Posterior cingulate gyrus (tissue), 11 donors: ENCODE data around the gene KBTBD12.

ENCODE experiments used
- DNase-seq, 10 donors: peaks; one replicate each; pipeline versions ENCODE4 v3.0.0 to v3.0.0-alpha.2; 2020 to 2021; ENCODE audit warnings: mixed read lengths in 3 of 10
- intact Hi-C: fragments of 100-400 bp; cut with DNase I; formaldehyde crosslinking; loops from one replicate; pipeline ENCODE4 v1.15.1; 2023

Gene KBTBD12

GRCh38 chr3:127981097-127981496 lies 66.1 kb downstream of the KBTBD12 start:
- DNase-seq, result no peak

DNA sequence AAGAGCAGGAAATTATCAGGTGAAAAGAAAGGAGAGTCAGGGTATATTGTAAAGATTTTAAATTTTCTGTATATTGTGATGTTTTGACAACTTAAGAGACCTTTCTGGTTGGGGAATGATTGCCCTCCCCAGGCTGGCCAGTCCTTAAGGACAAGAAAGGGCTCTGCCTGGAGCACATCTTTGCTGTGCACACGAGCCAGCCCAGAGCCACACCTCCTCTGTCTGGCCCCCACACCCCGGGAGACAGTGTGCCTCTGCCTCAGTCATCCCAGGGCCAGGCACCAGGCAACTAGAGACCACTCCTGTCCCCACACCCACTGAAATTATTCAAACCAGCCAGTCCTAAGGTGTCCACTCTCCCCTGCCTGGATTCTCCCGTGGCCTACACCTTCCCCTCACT lies 67.1 kb downstream of the KBTBD12 start:
- intact Hi-C loops, result no loop called here
- no peak for DNase-seq

More at GRCh38 chr3:127981097-127981496, 66.1 kb downstream of the KBTBD12 start:
- intact Hi-C loops, result no loop called here

- intact Hi-C loops, result no loop called here
- DNase-seq, result no peak
These were observed 69.4 kb downstream of the KBTBD12 start for GRCh38 chr3:127984241-127984975.

- DNase-seq, result no peak
- intact Hi-C loops, result no loop called here
These were observed 70.2 kb downstream of the KBTBD12 start for GRCh38 chr3:127985216-127985615.

DNA sequence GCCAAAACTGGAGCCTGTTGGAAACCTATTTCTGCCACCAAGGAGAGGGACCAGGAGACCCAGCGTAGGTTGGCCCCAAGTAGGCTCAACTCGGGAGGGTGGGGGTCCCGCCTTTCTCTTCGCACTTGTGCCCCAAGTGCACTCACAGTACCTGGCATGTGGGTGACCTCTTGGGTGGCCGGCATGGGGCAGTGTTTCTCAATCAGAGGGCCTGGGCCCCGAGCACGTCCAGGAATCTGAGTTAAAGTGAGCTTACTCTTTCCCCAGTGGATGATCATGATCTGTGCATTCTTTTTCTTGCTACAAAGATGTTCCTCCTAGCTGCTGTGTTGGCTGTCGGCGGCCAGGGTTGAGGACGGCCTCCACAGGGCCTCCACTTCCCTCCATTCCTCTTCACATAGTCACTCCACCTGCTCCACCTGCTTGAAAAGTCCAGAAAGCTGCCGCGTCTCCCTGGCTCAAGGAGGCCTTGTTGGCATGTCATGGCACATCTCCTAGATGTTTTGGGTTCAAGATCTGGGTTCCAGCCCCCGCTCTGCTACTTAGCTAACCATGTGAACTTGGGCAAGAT lies 70.7 kb downstream of the KBTBD12 start:
- intact Hi-C loops, result no loop called here

GRCh38 chr3:127986803-127987202 lies 71.8 kb downstream of the KBTBD12 start:
- peak in 1 of 10 donors; percentile 73 for DNase-seq
- intact Hi-C loops, result no loop called here

More for the DNA sequence above, 70.7 kb downstream of the KBTBD12 start:
- DNase-seq, result no peak

DNA sequence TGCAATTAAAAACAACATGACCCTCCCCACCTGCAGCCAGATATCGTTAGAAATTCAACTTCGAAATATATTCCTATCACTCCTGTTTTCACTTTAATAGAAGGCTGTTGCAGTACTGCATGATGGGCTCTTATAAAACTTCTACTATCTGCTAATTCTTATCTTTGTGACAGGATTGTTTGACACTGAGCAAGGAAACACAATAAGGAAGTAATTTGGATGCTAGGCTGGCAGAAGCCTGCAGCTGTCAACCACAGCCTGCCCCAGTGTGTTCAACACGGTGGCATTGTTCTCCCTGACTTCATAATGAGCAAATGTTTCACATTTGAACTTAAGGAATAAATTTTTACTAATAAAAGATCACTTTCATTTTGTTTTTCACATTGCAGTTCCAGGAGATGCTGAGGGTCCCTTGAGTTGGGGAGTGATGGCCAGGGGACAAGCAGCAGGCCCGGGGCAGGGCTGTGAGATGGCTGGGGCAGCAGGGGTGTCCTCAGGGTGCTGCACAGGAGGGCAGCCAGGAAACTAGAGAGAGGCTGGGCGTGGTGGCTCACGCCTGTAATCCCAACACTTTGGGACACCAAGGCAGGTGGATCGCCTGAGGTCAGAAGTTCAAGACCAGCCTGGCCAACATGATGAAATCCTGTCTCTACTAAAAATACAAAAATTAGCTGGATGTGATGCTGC lies 72.4 kb downstream of the KBTBD12 start:
- peak in 1 of 10 donors; percentile 73 for DNase-seq
- intact Hi-C loops, result no loop called here

DNA sequence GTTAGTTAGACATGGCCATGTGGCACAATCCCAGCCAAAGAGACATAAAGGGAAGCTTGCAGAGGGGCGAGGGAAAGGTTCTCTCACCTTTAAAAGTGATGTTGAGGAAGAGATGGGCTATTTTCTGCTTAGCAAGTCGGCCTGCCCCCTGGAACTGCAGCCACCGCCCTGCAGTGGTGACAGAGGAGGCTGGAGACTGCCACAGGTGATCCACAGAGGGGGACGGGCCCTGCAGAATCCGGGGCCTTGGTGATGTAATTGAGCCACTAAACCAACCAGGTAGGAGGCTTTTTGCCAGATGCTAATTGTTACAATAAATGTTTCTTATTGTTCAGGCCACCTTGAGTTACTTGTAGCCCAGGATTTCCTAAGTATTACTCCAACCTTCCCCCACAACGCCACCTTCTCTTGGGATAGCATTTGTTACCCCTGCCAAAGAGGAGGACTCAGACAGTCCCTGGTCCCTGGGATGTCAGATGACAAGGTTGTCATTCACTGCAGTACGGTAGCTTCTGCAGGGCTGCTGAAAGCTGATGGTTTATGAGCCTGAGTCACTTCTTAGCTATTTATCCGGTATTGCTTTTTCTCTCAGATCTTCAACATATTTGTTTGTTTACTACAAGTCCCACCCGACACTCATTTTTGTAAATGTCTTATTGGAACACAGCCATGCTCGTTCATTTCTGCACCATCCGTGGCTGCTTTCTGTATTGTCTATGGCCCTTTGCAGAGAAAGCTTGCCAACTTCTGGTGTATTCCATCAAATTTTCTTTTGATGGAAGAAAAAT lies 73.9 kb downstream of the KBTBD12 start:
- no peak for DNase-seq
- intact Hi-C loops, result no loop called here

DNA sequence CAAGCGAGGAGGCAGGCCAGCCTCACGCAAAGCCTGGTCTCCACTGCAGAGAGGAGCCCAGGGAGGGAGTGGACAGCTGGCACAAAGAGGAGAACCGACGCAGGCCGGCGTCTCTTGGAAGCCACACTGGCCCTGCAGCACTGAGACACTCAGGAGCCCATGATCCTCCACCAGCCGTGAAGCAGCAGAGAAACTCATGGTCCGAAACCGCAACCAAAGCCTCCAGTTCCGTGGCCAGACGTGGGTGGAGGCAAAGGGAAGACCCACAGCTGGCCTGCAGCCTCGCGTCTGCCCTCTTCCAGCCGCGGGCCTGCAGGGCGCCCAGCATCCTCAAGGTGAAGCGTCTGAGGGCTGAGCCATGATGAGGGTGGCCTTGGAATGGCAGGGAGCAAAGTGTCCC lies 75.0 kb downstream of the KBTBD12 start:
- DNase-seq, result peak in 1 of 10 donors; percentile 44
- intact Hi-C loops, result no loop called here

GRCh38 chr3:127990461-127990860 lies 75.4 kb downstream of the KBTBD12 start:
- intact Hi-C loops, result no loop called here

GRCh38 chr3:127991251-127991650 lies 76.2 kb downstream of the KBTBD12 start:
- peak in 1 of 10 donors; percentile 57 for DNase-seq
- intact Hi-C loops, result no loop called here

More at GRCh38 chr3:127990461-127990860, 75.4 kb downstream of the KBTBD12 start:
- peak in 1 of 10 donors; percentile 45 for DNase-seq

DNA sequence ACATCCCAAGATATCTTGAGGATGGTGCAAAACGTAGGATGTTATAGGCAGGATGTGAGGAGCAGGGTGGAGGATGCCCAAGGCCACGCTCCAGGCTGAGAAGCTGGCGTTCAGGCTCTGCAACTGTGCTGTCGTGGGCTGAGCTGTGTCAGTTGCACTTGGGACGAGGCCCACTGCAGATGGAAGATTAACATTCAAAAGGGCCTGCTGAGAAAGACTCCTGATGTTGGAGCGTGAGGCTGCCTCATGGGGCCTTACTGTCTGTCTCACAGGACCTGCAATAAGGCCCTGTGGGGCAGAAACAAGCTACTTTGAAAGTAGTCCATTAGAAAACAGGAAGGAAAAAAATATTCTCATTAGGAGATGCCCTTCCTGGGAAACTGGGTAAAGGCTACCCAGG lies 76.6 kb downstream of the KBTBD12 start:
- peak in 1 of 10 donors; percentile 21 for DNase-seq
- intact Hi-C loops, result no loop called here

- intact Hi-C loops, result no loop called here
These were observed 77.1 kb downstream of the KBTBD12 start for GRCh38 chr3:127992127-127992526.

GRCh38 chr3:127994011-127994410 lies 79.0 kb downstream of the KBTBD12 start:
- no peak for DNase-seq
- intact Hi-C loops, result no loop called here

More at GRCh38 chr3:127992127-127992526, 77.1 kb downstream of the KBTBD12 start:
- no peak for DNase-seq

DNA sequence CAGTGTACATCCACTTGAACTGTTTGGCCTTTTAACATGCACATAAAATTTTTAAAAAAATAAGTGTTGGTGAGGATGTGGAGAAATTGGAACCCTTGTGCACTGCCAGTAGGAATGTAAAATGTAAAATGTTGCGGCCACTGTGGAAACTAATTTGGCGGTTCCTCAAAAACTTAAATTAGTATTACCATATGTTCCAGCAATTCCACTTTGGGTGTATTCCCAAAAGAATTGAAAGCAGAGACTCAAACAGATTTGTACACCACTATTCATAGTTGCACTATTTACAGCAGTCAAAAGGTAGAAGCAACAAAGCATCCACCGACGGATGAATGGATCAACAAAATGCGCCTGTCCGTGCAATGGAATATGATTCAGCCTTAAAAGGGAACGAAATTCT lies 82.0 kb downstream of the KBTBD12 start:
- DNase-seq, result no peak
- intact Hi-C loops, result no loop called here

GRCh38 chr3:127997961-127998360 lies 82.9 kb downstream of the KBTBD12 start:
- no peak for DNase-seq
- intact Hi-C loops, result no loop called here

- no peak for DNase-seq
These were observed 83.6 kb downstream of the KBTBD12 start for GRCh38 chr3:127998596-127998995.

GRCh38 chr3:127999509-128000106 lies 84.6 kb downstream of the KBTBD12 start:
- no peak for DNase-seq
- intact Hi-C loops, result no loop called here

More at GRCh38 chr3:127998596-127998995, 83.6 kb downstream of the KBTBD12 start:
- intact Hi-C loops, result no loop called here

GRCh38 chr3:128001576-128001975 lies 86.5 kb downstream of the KBTBD12 start:
- DNase-seq, result no peak
- intact Hi-C loops, result no loop called here

DNA sequence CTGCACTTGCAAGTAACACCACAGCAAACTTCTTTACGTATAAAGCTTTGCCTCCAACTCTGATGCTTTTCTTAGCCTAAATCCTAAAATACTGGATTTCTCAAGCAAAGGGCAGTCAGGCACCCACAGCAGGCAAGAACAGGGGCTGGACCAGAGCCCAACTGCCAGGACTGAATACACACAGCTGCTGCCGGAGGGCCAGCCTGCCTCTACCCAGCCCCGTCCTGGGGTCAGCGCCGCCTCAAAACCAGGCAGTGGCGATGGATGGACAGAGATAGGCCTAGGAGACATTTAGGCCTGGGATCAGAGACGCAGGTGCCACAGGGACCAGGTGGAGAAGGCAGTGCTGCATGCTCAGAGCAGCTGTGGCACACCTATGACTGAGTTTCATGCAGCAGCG lies 89.6 kb downstream of the KBTBD12 start:
- intact Hi-C loops, result no loop called here
- DNase-seq, result no peak
